HG03159 (cell line): Measurements from ENCODE around the gene CLCNKA.
"Not testable (repeated sequence)": the region's sequence is repeated elsewhere in the genome, so short reads cannot be mapped to it uniquely, and the experiment has no call there.

Source experiments
- ATAC-seq: cut with Tn5 transposase; IDR thresholded peaks from one replicate; pipeline ENCODE4 v1.9.1; 2021; ENCODE audit warnings: mild to moderate bottlenecking, moderate library complexity; ENCODE audit not compliant: unreplicated experiment

Gene CLCNKA

DNA sequence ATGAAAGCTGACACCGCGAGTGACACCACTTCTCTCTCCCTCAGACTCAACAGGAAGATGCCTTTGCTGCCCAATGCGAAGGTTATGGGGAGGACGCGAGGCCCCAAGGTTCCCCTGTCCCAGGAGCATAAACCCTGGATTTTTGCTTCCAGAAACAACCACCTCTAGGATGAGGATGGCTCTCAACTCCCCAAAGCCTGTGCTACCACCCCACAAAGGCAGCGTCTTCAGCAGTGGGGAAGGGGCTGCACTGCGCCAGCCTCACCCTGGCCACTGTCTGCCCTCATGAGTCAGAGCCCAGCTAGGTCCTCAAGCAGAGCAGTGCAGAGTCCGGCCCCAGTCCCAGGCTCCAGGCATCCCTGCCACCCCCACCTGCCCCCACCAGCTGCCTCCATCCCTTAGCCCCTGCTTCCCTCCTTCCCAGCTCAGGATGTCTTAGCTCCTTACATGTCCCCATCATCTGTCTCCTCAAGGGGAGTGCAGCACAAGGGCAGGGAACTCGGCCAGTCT lies 24.7 kb upstream of the CLCNKA start:
- no peak for ATAC-seq

DNA sequence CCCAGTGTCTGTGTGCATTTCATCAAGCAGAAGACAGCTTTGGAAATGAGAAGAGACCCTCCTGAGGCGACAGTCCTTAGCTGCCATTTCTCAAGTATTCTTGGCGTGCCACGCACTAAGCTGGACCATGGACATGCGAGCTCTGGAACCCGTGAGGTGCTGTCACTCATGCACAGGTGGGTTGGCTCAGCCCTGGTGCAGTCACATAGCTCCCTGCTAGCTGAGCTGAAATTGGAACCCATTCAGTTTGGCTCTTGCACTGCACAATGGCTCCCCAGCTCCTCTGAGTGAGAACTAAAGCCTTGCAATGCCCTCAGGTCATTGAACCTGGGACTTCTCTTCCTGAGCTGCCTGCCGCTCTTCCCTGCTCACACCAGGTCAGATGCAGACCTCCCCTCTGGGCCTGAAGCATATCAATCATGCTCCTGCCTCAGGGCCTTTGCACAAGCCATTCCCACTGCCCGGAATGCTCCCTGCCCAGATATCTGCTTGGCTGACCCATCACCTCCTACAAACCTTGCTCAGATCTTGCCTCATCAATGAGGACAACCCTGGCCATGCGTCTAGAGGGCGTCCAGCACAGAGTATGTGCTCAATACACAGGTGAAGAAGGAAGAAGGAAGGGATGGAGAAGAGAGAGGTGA lies 24.1 kb upstream of the CLCNKA start:
- no peak for ATAC-seq

DNA sequence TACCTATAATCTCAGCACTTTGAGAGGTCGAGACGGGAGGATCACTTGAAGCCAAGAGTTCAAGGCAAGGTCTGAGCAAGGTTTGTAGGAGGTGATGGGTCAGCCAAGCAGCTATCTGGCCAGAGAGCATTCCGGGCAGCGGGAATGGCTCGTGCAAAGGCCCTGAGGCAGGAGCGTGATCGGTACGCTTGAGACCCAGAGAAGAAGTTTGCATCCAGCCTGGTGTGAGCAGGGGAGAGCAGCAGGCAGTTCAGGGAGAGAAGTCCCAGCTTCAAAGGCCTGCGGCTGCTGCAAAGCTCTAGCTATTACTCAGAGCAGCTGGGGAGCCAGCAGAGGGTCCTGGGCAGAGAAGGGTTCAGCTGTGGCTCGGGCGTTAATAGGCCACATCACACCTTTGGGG lies 22.9 kb upstream of the CLCNKA start:
- ATAC-seq, result no peak

DNA sequence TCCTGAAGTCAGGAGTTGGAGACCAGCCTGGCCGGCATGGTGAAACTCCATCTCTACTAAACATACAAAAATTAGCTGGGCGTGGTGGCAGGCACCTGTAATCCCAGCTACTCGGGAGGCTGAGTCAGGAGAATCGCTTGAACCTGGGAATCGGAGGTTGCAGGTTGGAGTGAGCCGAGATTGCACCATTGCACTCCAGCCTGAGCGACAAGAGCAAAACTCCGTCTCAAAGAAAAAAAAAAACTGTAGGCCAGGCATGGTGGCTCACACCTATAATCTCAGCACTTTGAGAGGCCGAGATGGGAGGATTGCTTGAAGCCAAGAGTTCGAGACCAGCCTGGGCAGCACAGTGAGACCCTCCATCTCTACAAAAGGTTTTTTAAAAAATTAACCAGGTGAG lies 20.6 kb upstream of the CLCNKA start:
- ATAC-seq, result not testable (repeated sequence)

DNA sequence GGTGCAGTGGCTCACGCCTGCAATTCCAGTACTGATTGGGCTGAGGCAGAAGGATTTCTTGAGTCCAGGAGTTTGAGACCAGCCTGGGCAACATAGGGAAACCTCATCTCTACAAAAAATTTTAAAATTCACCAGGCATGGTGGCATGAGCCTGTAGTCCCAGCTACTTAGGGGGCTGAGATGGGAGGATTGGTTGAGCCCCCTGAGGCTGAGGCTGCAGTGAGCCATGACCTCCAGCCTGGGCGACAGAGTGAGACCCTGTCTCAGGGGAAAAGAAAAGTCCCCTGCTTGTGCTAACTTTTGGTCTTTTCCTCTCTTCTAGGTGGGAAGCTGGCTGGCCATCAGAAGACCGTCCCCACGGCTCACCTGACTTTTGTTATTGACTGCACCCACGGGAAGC lies 16.2 kb upstream of the CLCNKA start:
- ATAC-seq, result no peak

DNA sequence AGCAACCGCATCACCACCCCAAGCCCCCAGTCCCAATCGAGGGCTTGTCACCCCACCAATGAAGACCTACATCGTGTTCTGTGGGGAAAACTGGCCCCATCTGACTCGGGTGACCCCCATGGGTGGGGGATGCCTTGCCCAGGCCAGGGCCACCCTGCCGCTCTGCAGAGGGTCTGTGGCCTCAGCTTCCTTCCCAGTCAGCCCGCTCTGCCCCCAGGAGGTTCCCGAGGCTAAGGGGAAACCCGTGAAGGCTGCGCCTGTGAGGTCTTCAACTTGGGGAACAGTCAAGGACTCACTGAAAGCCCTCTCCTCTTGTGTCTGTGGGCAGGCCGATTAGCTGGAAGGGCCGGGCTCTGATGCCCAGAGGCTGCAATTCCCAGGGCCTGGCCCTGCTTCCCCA lies 15.8 kb upstream of the CLCNKA start:
- ATAC-seq, result no peak

DNA sequence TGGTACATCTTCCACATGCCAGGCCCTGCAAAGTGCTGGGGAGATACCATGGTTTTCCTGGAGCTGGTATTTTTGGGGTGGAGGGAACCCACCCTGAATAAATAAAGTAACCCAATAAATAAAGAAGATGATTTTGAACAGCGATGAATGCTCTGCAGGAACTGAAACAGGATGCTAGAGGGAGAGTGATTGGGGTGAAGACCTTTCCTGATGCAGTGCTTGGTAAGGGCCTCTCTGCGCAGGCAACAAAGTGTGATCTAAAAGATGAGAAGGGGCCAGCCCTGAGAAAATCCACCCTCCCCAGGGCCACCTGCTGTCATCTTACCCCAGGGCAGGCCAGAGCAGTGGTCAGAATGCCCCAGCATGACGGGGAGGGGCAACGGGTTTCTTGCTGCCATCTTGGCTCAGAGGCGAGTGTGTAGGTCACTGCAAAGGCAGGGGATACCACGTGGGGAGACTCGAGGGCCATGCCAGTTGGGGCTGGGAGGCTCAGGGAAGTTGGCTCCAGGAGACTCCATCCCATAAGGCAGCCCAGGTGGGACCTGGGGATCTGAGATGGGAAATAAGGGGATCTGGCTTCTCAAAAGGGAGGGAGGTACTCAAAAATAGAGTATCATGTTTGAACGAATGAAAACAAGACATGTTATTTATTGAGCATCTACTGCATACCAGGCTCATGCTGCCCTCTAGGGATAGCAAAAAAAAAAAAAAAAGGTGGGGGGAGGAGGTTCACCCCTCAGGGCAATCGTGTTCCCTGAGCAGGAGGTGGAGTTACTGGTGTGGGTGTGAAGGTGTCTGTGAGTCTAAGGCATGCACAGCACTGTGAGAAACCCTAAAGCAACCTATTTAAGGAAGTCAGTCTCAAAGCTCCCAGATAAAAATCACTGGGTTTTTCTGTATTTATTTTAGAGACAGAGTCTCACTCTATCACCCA lies 15.0 kb upstream of the CLCNKA start:
- ATAC-seq, result no peak

DNA sequence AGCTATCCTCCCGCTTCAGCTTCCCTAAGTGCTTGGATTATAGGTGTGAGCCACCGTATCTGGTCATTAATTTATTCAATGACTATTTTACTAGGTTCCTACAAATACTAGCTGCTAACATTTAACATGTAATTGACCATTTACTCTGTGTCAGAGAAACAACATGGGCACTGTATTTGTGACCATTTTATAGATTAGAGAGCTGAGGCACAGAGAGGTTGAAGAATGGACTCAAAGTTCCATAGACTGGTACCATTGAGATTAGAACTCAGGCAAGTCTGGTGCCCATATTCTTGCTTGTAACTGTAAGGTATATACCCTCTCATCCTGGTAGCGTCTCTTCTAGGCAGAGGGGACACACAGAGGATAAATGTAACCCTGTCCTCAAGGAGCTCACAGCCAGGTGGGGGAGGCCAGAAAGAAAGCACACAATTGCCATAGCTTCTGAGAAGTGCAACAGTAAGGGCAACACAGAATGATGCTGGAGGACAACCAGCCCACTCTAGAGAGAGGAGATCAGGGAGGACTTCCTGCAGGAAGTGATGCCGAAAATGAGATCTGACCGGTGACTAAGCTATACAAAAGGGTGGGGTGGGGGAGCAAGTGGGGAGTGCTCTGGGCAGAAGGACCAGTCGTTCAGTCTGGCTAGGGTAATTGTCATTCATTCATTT lies 14.0 kb upstream of the CLCNKA start:
- ATAC-seq, result no peak

DNA sequence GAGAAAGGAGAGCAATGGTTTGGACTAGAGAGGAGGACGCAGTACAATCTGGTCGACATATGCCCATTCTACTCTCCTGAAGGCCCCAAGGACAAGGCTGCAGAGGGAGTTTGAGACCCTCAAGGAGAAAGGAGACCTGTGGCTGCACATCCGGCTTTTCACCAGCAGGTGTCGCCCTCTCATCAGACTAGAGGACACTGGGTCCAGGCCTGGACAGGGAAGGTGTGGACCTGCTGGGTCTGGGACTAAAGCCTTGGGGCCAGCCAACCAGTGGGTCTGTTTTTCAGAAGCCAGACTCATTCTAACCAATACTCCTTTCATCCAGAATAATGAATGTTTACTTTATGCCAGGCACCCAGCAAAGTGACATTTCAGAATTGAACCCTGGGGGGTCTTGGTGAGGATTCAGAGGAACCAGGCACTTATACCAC lies 12.8 kb upstream of the CLCNKA start:
- ATAC-seq, result no peak

DNA sequence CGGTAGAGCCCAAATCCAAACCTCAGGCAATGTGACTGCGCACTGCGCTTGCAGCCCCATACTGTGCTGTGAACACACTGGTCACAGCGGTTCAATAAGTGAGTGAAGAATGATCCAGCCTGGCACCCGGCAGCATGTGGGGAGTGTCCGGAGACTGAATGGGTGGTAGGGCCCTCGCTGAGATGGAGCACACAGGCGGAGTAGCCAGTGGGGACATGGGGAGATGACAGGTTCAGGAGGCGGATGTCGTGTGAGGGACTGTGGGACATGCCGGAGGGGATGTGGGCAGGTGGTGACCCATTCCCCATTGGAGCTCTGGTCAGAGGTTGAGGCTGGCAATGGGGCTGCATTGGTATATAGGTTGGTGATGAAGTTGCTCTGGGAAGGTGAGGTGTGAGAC lies 12.2 kb upstream of the CLCNKA start:
- ATAC-seq, result no peak

DNA sequence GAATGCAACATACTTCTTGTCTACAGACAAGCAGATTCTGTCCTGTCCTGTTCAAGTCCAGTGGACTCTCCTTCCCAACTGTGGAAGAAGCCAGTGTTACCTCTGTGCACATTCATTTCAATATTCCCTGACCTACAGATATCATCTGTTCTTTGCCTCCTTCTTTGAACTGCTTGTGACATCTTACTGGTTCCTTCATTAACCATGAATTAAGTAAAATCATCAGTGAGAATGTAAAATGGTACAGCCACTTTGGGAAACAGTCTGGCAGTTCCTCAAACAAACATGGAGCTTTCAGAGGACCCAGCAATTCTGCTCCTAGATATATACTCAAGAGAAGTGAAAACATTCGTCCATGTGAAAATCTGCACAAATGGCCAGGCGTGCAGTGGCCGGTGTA lies 11.0 kb upstream of the CLCNKA start:
- no peak for ATAC-seq

DNA sequence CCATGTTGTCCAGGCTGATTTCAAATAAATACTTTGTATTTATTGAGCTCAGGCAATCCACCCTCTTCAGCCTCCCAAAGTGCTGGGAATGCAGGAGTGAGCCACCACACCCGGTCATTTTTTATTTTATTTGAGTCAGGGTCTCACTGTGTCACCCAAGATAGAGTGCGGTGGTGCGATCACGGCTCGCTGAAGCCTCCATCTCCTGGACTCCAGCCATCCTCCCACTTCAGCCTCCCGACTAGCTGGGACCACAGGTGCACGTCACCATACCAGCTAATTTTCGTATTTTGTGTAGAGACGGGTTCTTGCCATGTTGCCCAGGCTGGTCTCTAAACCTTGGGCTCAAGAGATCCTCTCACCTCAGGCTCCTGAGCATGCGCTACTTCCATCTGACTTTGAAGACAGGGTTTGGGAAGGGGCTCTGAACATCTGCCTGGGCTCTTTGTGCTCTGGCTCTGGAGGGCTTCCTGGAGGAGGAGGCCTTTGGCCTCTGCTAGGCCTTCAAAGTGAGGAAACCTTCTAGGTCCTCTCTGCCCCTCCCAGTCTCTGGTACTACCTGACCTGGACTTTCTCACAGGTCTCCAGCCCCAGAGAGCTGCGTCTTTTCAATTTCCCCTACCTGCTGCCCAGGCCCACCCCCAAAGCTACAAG lies 9.8 kb upstream of the CLCNKA start:
- ATAC-seq, result no peak

DNA sequence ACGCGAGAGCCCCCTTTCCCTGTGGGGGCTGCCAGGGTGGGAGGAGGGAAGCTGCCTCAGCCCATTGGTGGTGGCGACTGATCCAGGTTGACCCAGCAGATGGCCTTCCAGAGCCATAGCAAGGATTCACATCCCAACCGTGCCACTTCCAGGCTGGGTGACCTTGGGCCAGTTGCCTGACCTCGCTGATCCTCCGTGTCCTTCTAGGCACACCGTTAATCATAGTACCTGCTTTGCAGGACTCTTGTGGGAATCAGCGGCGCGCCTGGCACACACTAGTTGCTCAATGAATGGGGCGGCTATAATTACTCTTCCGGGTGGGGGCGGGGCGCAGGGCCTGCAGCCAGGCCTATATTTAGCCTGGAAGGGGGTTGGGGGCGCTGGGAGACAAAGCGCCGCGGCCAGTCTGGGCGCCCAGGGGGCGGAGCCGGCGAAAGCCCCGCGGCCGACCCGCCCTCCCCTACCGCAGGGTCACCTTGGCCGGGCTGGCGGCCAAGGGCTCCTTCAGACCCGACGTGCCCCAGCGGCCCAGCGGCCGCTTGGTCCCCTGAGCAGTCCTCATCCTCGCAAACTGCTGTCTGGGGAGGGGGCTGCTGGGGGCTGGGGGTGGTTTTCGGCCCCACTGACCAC lies 9.1 kb upstream of the CLCNKA start:
- no peak for ATAC-seq

DNA sequence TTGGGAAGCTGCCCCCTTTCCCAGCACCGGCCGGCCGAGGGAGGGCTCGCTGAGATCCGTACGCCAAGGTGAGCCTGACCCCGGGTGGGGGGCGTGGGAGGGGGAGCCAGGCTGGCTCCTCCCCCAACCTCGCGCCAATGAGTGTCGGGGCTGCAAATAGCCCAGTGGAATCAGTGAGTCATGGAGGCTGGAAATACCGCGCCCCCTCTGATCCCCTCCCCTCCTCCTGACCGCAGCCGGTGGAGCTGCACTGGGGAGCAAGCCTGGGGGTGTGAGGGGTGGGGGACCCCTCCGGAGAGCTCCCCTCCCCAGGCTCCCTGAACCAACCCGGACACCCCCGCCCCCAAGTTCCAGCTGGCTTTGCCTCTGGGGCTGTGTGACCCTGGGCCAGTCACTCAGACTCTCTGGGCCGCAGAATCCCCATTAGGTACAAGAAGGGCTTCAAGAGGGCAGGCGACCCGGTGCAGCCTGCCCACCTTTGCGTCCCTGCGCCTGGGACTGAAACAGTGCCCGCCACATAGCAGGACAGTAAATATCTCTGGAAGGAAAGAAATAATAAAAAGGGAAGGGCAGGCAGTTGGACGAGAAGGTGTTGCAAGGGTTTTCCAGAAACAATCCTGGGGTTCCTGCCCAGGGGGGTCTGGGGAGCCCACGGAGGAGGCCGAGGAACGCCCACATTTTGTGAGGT lies 8.5 kb upstream of the CLCNKA start:
- no peak for ATAC-seq

DNA sequence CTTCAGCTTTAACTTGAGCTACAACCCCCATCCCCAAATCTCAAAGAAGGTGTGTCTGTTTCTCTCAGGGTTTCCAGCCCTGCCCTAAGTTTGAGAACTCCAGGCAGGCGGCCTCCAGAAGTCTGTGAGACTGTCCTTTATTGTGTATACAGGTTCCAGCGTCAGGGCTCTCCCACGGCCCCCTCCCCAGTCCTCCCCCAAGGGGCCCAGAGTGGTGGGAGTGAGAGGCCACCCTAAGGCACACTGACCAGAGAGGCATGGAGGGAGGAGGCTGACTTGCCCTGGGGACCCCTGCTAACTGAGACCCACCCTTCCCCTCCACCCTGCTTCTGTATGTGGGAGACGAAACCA lies 8.0 kb upstream of the CLCNKA start:
- ATAC-seq, result no peak

DNA sequence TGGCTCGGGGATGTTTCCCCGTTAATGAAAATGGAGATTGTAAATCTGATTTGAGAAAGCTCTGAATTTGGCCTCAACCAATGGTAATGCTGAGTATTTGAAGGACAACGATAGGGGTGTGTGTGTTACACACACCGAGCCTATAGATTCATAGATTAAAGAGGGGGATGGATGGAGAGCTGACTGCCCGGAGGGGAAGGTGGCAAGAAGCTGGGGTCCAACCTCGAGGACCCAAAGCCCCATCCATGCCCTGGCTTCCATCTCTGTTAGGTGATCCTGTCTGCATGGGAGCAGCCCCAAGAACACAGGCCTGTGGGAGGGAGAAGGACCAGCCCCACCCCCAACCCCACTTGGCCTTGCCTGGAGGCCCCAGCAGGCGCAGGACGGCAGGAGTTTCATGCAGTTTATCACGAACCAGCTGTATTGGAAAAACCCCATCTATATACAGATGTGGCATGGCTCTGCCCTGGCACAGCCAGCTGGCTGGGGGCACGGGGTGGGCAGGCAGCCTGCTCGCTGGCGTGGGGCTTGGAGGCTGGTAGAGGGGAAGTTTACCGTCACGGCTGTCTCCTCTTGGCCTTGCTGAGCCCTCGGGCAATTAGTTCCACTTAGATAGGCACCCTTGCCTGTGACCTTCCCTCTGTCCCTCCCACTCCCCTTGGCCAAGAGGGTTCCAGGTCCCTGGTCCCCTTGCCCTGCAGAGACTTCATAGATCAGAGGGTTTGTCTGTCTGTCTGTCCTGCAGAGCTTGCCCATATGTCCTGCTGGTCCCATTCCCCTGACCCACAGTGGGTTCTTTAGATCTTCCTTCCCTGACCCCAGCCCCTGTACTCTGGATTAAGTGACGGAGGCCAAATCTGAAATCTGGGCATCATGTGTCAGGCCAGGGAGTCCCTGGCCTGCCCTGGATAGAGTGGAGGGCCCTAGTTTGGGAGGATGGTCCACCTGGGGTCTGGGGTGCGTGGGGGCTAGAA lies 7.0 kb upstream of the CLCNKA start:
- ATAC-seq, result no peak

DNA sequence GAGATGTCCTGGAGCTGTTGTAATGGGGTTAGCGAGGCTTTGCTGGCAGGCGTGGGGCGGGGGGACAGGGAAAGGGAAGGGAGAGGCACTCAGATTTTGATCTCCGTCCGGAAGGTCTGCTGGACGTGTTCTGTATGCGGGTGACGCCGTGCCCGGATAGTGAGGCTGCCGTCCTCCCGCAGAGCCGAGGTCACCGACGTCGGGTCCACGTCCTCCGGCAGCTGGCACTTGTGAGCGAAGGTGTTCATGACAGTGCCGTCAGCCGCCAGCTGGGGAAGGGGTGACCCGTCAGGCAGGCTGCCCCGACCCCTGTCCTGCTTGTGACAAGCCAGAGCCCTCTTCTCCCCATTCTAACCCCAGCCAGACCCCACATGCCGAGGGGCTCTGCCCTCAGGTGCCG lies 6.3 kb upstream of the CLCNKA start:
- ATAC-seq, result no peak

DNA sequence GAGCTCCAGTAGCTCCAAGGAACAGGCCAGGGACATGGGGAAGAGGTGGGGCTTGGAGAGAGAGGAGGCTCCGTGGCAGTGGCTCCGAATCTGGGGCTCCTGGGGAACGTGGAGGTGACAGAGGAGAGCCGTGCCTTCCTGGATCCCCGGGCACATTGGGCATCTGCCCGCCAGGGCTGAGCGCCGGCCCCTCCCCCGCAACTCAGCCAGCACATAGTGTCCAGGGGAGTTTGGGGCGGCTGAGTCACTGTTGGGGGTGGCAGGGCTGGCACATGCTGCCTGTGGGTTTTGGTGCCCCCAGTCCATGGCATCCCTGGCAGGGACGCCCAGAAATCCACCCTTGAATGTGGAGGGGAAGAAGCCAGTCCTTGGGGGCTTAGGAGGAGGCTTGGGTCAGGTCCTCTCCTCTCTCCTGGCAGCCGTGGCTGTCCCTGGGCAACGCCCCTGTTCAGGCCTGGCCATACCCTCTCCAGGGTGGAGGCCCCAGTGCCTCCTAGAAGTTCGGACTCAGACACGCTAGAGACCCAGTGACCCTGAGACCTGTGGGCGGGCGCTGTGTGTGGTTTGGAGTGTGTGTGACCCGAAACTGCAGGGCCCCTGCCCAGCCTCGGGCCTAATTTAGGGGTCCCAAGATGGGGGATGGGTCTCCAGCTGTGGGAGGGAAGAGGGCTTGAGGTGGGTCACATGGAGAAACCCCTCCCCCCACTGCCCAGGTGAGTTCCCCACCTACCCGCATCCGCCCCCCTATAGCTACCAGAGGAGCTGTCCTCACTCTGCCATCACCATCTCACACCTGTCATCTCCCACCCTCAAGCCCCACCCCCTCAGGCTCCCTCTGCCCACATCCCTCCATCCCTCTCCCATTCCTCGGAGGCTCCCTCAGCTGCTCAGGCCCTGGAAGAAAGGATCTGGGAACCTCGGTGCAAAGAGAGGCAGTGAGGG lies 5.6 kb upstream of the CLCNKA start:
- no peak for ATAC-seq
